K562 (cell line): ENCODE data around the gene GNAI2. TPM values are rescaled to one million over a fixed set of nuclear protein-coding genes. Genes with fewer than 3 reads are reported as not detected.
A peak's percentile ranks its signal among the peaks of the same experiment; 100 is the strongest.

Source experiments
- C11orf30 ChIP-seq: fragments of 450-650 bp; IDR thresholded peaks from 2 replicates; pipeline ENCODE4 v1.6.1; 2016; ENCODE audit warnings: low read depth, mild to moderate bottlenecking
- CBFA2T3 ChIP-seq: fragments of 450-650 bp; IDR thresholded peaks from 2 replicates; pipeline ENCODE4 v1.6.1; 2017
- DPF2 ChIP-seq: fragments of 450-650 bp; IDR thresholded peaks from 2 replicates; pipeline ENCODE4 v1.6.1; 2016
- E2F3 ChIP-seq: fragments of 250-450 bp; sonication (Bioruptor Pico); IDR thresholded peaks from 2 replicates; pipeline ENCODE4 v1.4.0; 2020; ENCODE audit warnings: mild to moderate bottlenecking
- JUN ChIP-seq, 2 experiments: sonication (generic) in 1 of 2; formaldehyde crosslinking in 1 of 2; IDR thresholded peaks; 2 replicates each; pipeline versions ENCODE4 v1.6.1 to v1.8.0; 2012 to 2022; ENCODE audit warnings: borderline replicate concordance in 2 of 2, mild to moderate bottlenecking in 2 of 2, improper control_type of control experiment in 1 of 2, low read depth in 1 of 2, low read length in 1 of 2, missing genetic modification reagents in 1 of 2
- KDM4B ChIP-seq, 2 experiments: fragments of 450-650 bp in 1 of 2; sonication (generic) in 1 of 2; IDR thresholded peaks; 2 replicates each; pipeline ENCODE4 v1.6.1; 2016 to 2017; ENCODE audit warnings: borderline replicate concordance in 2 of 2, antibody characterized with exemption in 1 of 2, low read depth in 1 of 2, mild to moderate bottlenecking in 1 of 2
- MECOM ChIP-seq: fragments of 250-450 bp; sonication (Bioruptor Pico); IDR thresholded peaks from 2 replicates; pipeline ENCODE4 v1.8.0; 2022; ENCODE audit warnings: inconsistent platforms
- RREB1 ChIP-seq: fragments of 250-450 bp; sonication (Bioruptor Pico); IDR thresholded peaks from 2 replicates; pipeline ENCODE4 v1.4.0; 2020
- SOX6 ChIP-seq: fragments of 450-650 bp; IDR thresholded peaks from 2 replicates; pipeline ENCODE4 v1.6.1; 2014; ENCODE audit warnings: mild to moderate bottlenecking
- TAF9B ChIP-seq: fragments of 450-650 bp; IDR thresholded peaks from 2 replicates; pipeline ENCODE4 v1.6.1; 2018; ENCODE audit warnings: mild to moderate bottlenecking; ENCODE audit not compliant: partially characterized antibody
- TOE1 ChIP-seq, 2 experiments: fragments of 450-650 bp in 1 of 2; sonication (generic) in 1 of 2; formaldehyde crosslinking in 1 of 2; IDR thresholded peaks; 2 replicates each; pipeline versions ENCODE4 v1.7.1 to v1.8.0; 2016 to 2022; ENCODE audit warnings: borderline replicate concordance in 2 of 2, mild to moderate bottlenecking in 2 of 2, antibody characterized with exemption in 1 of 2, inconsistent platforms in 1 of 2, low read depth in 1 of 2, missing genetic modification reagents in 1 of 2, moderate library complexity in 1 of 2
- ZBTB12 ChIP-seq: fragments of 250-450 bp; sonication (Bioruptor Pico); IDR thresholded peaks from 2 replicates; pipeline ENCODE4 v1.4.0; 2020
- ZBTB49 ChIP-seq: sonication (generic); formaldehyde crosslinking; IDR thresholded peaks from 2 replicates; pipeline ENCODE4 v1.8.0; 2022; ENCODE audit warnings: missing genetic modification reagents, mild to moderate bottlenecking, borderline replicate concordance
- ZNF197 ChIP-seq: fragments of 200-800 bp; sonication (Bioruptor generic); IDR thresholded peaks from 2 replicates; pipeline ENCODE4 v1.6.1; 2016; ENCODE audit warnings: low read depth, missing genetic modification characterization, missing compliant biosample characterization
- ZNF217 ChIP-seq: sonication (generic); formaldehyde crosslinking; IDR thresholded peaks from 2 replicates; pipeline ENCODE4 v1.8.0; 2022; ENCODE audit warnings: mild to moderate bottlenecking, missing genetic modification reagents
- ZNF239 ChIP-seq: fragments of 250-450 bp; sonication (Bioruptor Pico); IDR thresholded peaks from 2 replicates; pipeline ENCODE4 v1.4.0; 2020; ENCODE audit warnings: mild to moderate bottlenecking
- ZNF699 ChIP-seq: fragments of 250-450 bp; sonication (Bioruptor Pico); IDR thresholded peaks from 2 replicates; pipeline ENCODE4 v1.8.0; 2021; ENCODE audit warnings: mild to moderate bottlenecking, moderate library complexity; ENCODE audit not compliant: insufficient replicate concordance
- polyA plus RNA-seq, 8 experiments: library from polyadenylated mRNA; depleted of rRNA in 4 of 8; stranded (reverse) in 5 of 8; unstranded in 3 of 8; fragments of >200 nt; fragmentation: Nextera tagmentation in 2 of 8; fragmentation: Illumina TruSeq in 1 of 8; extraction: Ambion mirVana in 2 of 8; extraction: Trizol in 1 of 8; gene quantifications; 2 replicates each; pipeline versions ENCODE4 v1.2.1 to v1.2.3, GENCODE V29; 2011 to 2014; ENCODE audit warnings: inconsistent platforms in 1 of 8, missing spikeins in 1 of 8
- total RNA-seq, 7 experiments: library from RNA; depleted of rRNA in 6 of 7; stranded (reverse); fragments of >200 nt in 6 of 7; fragmentation: Illumina TruSeq in 2 of 7; extraction: Trizol in 2 of 7; gene quantifications; 2 replicates each; pipeline versions ENCODE4 v1.2.1 to v1.2.3, GENCODE V29; 2011 to 2021; ENCODE audit warnings: low replicate concordance in 1 of 7

The GNAI2 gene
- total and polyA plus RNA-seq, 9 of the 15 experiments (the other 6 are each of a cell fraction or from before 2014, with no cell fraction given): 1.1 to 72.2 (median 42.7) TPM

- TF ChIP-seq TOE1 (IDR thresholded peaks at IDR 0.05; ENCODE audit: borderline replicate concordance): 0 out of 2 replicates have a peak, but pooled peaks have one; percentile 40
- TF ChIP-seq TOE1 (CRISPR knock-in tag; IDR thresholded peaks at IDR 0.05; ENCODE audit: borderline replicate concordance, low read depth): no peak
- no peak; a peak in 1 of 4 replicates for TF ChIP-seq KDM4B (IDR thresholded peaks at IDR 0.05; ENCODE audit: borderline replicate concordance in 2 of 2, low read depth in 1 of 2)
- no peak for TF ChIP-seq JUN (IDR thresholded peaks at IDR 0.05; ENCODE audit: borderline replicate concordance, low read depth, low read length)
- TF ChIP-seq JUN (CRISPR knock-in tag; IDR thresholded peaks at IDR 0.05; ENCODE audit: borderline replicate concordance): no peak; the same call in 1 of the 2 replicates
- TF ChIP-seq C11orf30: peak; percentile 52
- 0 out of 2 replicates have a peak, but pooled peaks have one; percentile 17 for TF ChIP-seq DPF2
- TF ChIP-seq E2F3 (CRISPR knock-in tag): no peak
- 0 out of 2 replicates have a peak, but pooled peaks have one; percentile 12 for TF ChIP-seq SOX6
- TF ChIP-seq CBFA2T3: 0 out of 2 replicates have a peak, but pooled peaks have one; percentile 3
- TF ChIP-seq ZNF239: no peak
- 0 out of 2 replicates have a peak, but pooled peaks have one; percentile 26 for TF ChIP-seq ZBTB49
- TF ChIP-seq MECOM (CRISPR knock-in tag): no peak; the same call in 1 of the 2 replicates
- TF ChIP-seq ZBTB12 (CRISPR knock-in tag): peak; percentile 64; the same call in 1 of the 2 replicates
- peak; percentile 18 for TF ChIP-seq TAF9B
- no peak for TF ChIP-seq ZNF197 (CRISPR knock-in tag)
- TF ChIP-seq ZNF699 (CRISPR knock-in tag): no peak
- no peak for TF ChIP-seq RREB1 (CRISPR knock-in tag)
- no peak for TF ChIP-seq ZNF217 (CRISPR knock-in tag)
Measured at GRCh38 chr3:50298836-50299637, 63.0 kb downstream of the GNAI2 start, which contains the start of the genes HYAL3 and NAA80 (continued).
